Body of pancreas (tissue), 4 donors: ENCODE measurements around the gene HMCN1.

Source experiments
- POLR2A ChIP-seq, 3 donors: fragments of 450-650 bp; IDR thresholded peaks; one replicate each; pipeline ENCODE4 v1.6.1; 2016; ENCODE audit warnings: antibody characterized with exemption in 3 of 3, mild to moderate bottlenecking in 2 of 3
- TF ChIP-seq, protein P1 (sequence below), 7 experiments: fragments of 450-650 bp in 4 of 7; fragments of 200-600 bp in 3 of 7; sonication (generic) in 3 of 7; IDR thresholded peaks; one replicate each; pipeline ENCODE4 v1.5.1; 2016 to 2019; ENCODE audit warnings: antibody characterized with exemption in 7 of 7

DNA sequence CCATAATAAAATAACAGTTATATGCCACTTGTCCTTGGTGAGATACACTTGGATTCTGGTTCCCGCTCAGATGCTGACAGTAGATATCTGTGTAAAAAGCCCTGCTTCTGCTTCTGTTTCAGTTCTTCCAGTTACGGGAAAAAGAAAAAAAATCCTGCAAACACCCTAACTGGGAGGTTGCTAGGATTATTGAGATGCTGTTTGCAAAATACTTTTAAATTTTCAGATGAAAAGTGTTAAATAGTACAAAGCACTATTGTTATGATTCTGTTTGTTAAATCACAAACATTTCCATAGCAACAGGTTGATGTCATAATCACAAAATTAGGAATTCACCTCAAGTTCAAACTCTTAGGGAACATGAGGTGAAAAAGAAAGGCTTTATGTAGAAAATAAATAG lies 232.3 kb downstream of the HMCN1 start:
- TF ChIP-seq, protein P1, sequence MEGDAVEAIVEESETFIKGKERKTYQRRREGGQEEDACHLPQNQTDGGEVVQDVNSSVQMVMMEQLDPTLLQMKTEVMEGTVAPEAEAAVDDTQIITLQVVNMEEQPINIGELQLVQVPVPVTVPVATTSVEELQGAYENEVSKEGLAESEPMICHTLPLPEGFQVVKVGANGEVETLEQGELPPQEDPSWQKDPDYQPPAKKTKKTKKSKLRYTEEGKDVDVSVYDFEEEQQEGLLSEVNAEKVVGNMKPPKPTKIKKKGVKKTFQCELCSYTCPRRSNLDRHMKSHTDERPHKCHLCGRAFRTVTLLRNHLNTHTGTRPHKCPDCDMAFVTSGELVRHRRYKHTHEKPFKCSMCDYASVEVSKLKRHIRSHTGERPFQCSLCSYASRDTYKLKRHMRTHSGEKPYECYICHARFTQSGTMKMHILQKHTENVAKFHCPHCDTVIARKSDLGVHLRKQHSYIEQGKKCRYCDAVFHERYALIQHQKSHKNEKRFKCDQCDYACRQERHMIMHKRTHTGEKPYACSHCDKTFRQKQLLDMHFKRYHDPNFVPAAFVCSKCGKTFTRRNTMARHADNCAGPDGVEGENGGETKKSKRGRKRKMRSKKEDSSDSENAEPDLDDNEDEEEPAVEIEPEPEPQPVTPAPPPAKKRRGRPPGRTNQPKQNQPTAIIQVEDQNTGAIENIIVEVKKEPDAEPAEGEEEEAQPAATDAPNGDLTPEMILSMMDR (IDR thresholded peaks at IDR 0.05), result no peak
- TF ChIP-seq POLR2A (IDR thresholded peaks at IDR 0.05), result no peak
